Bronchial epithelial cell (primary cell): ENCODE results near the gene CACNA1E. TPM values are rescaled to one million over a fixed set of nuclear protein-coding genes. Genes with fewer than 3 reads are reported as not detected.

Source experiments
- DNase-seq: peaks from one replicate; pipeline ENCODE4 v3.0.0-alpha.2; 2010; ENCODE audit warnings: low read depth
- FAIRE-seq: peaks from 2 replicates; lab custom pipeline; 2011; peaks lifted over from hg19 to GRCh38; lab: Jason Lieb, UNC
- H3K27me3 ChIP-seq: 2 replicates; pipeline ENCODE4 v1.5.1; 2011; ENCODE audit warnings: low read length; ENCODE audit not compliant: control insufficient read depth, insufficient read depth
- H3K36me3 ChIP-seq: 2 replicates; pipeline ENCODE4 v1.5.1; 2011; ENCODE audit warnings: low read length; ENCODE audit not compliant: control insufficient read depth, insufficient read depth
- H3K4me3 ChIP-seq: 2 replicates; pipeline ENCODE4 v1.5.1; 2011; ENCODE audit warnings: mild to moderate bottlenecking, low read depth, low read length, control low read depth
- total RNA-seq: library from RNA; depleted of rRNA; stranded (reverse); fragments of >200 nt; gene quantifications from 2 replicates; pipeline ENCODE4 v1.2.1, GENCODE V29; 2014
- TF ChIP-seq, protein P1 (sequence below): IDR thresholded peaks from 2 replicates; pipeline ENCODE4 v1.5.1; 2011; ENCODE audit warnings: mild to moderate bottlenecking, moderate library complexity, low read length, control low read depth, inconsistent platforms; ENCODE audit not compliant: insufficient read depth, severe bottlenecking

The CACNA1E gene
- total RNA-seq, 1 donor from 2014 or later = not detected

DNA sequence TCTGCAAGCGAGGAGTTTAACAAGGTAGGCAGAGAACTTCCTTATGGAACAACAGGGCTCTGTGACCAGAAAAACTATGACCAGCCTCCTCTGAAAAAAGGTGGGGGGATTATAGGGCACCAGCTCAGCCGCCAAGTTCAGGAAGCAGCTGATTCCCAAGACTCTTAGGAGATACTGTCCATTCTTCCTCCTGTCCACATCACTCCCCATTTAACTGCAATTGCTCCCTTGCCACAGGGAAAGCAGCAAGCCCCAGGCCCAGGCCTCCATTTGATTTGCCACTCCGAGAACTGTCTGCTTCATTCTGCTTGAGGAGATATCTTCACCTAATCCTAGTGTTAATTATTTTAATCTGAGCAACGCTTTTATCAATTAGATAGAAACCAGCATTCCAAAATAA is 323.9 kb downstream of the CACNA1E start:
- no peaks in the 10 kb centered on the region for H3K36me3 ChIP-seq
- no peak for DNase-seq
- H3K4me3 ChIP-seq = no peak overlapping the region
- H3K27me3 ChIP-seq = no peaks in the 10 kb centered on the region
- no peak for FAIRE-seq
- TF ChIP-seq, protein P1, sequence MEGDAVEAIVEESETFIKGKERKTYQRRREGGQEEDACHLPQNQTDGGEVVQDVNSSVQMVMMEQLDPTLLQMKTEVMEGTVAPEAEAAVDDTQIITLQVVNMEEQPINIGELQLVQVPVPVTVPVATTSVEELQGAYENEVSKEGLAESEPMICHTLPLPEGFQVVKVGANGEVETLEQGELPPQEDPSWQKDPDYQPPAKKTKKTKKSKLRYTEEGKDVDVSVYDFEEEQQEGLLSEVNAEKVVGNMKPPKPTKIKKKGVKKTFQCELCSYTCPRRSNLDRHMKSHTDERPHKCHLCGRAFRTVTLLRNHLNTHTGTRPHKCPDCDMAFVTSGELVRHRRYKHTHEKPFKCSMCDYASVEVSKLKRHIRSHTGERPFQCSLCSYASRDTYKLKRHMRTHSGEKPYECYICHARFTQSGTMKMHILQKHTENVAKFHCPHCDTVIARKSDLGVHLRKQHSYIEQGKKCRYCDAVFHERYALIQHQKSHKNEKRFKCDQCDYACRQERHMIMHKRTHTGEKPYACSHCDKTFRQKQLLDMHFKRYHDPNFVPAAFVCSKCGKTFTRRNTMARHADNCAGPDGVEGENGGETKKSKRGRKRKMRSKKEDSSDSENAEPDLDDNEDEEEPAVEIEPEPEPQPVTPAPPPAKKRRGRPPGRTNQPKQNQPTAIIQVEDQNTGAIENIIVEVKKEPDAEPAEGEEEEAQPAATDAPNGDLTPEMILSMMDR = no peak

GRCh38 chr1:181809991-181810545 is 326.8 kb downstream of the CACNA1E start:
- H3K27me3 ChIP-seq = no peaks in the 10 kb centered on the region
- TF ChIP-seq, protein P1 = no peak
- DNase-seq (no peak), FAIRE-seq (no peak)
- no peak overlapping the region for H3K4me3 ChIP-seq
- no peaks in the 10 kb centered on the region for H3K36me3 ChIP-seq

- TF ChIP-seq, protein P1 = no peak
- no peak for FAIRE-seq
- H3K36me3 ChIP-seq = no peaks in the 10 kb centered on the region
- H3K4me3 ChIP-seq = no peak overlapping the region
- no peak for DNase-seq
- no peaks in the 10 kb centered on the region for H3K27me3 ChIP-seq
Observed at GRCh38 chr1:181812208-181812607, 328.9 kb downstream of the CACNA1E start.

- H3K27me3 ChIP-seq = no peaks in the 10 kb centered on the region
- no peaks in the 10 kb centered on the region for H3K36me3 ChIP-seq
- TF ChIP-seq, protein P1 = no peak
- H3K4me3 ChIP-seq = no peak overlapping the region
- FAIRE-seq (no peak), DNase-seq (no peak)
Observed at GRCh38 chr1:181813266-181813665, 329.9 kb downstream of the CACNA1E start.

- TF ChIP-seq, protein P1 = no peak
- Histone ChIP-seq H3K36me3 (no peaks in the 10 kb centered on the region), H3K4me3 (no peak overlapping the region), H3K27me3 (no peaks in the 10 kb centered on the region)
- peak; percentile 46 for DNase-seq
- FAIRE-seq = no peak
Observed at GRCh38 chr1:181816608-181817007, 333.3 kb downstream of the CACNA1E start.

- H3K27me3 ChIP-seq = no peaks in the 10 kb centered on the region
- DNase-seq (no peak), FAIRE-seq (no peak)
- TF ChIP-seq, protein P1 = no peak
- no peaks in the 10 kb centered on the region for H3K36me3 ChIP-seq
- no peak overlapping the region for H3K4me3 ChIP-seq
Observed at GRCh38 chr1:181817091-181817490, 333.8 kb downstream of the CACNA1E start.
